OCI-LY7 (cell line): Measurements from ENCODE around the gene PCDHGA2.

ENCODE experiments used
- CTCF ChIP-seq: fragments of 200-600 bp; sonication (generic); conservative IDR thresholded peaks from 2 replicates; pipeline ENCODE4 v1.5.1; 2014; ENCODE audit warnings: mild to moderate bottlenecking, antibody characterized with exemption, low read length, moderate library complexity, mixed read lengths
- EZH2phosphoT487 ChIP-seq: fragments of 200-600 bp; sonication (generic); IDR thresholded peaks from 2 replicates; pipeline ENCODE4 v1.6.1; 2018; ENCODE audit warnings: low read depth, borderline replicate concordance, mild to moderate bottlenecking, mixed run types, antibody characterized with exemption, low read length, moderate library complexity, mixed read lengths

DNA sequence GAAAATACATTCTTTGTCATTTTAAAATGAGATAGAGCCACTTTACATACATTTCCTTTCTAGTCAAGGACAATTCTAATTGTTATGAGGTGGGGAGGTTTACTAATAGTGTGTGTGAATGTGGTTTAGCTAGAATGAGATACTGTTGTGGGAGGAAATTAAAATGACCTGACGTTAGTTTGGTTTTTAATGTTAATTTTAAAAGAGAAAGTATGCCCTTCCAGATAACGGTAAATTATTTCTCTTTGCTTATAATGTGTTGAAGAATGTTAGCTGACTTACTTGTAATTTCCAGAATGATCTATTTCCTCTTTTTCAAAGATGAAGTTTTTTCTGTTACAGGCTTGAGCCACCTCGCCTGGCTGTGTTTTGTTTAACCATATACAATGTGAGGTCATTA is 16.3 kb upstream of the PCDHGA2 start:
- TF ChIP-seq CTCF (no peak), EZH2phosphoT487 (no peak)
